Articular chondrocyte of knee joint (primary cell): ENCODE measurements around the gene IL17RC. TPM values are rescaled to one million over a fixed set of nuclear protein-coding genes. Genes with fewer than 3 reads are reported as not detected.

Source experiments
- small RNA-seq: library from RNA; depleted of rRNA; stranded (forward); fragments of <200 nt; gene quantifications from one replicate; pipeline ENCODE3, GENCODE V24; 2012
- total RNA-seq: library from RNA; depleted of rRNA; stranded (reverse); fragments of >200 nt; gene quantifications from 2 replicates; pipeline ENCODE4 v1.2.3, GENCODE V29; 2012

The IL17RC gene, protein sequence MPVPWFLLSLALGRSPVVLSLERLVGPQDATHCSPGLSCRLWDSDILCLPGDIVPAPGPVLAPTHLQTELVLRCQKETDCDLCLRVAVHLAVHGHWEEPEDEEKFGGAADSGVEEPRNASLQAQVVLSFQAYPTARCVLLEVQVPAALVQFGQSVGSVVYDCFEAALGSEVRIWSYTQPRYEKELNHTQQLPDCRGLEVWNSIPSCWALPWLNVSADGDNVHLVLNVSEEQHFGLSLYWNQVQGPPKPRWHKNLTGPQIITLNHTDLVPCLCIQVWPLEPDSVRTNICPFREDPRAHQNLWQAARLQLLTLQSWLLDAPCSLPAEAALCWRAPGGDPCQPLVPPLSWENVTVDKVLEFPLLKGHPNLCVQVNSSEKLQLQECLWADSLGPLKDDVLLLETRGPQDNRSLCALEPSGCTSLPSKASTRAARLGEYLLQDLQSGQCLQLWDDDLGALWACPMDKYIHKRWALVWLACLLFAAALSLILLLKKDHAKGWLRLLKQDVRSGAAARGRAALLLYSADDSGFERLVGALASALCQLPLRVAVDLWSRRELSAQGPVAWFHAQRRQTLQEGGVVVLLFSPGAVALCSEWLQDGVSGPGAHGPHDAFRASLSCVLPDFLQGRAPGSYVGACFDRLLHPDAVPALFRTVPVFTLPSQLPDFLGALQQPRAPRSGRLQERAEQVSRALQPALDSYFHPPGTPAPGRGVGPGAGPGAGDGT
- 41.4 and 51.8 TPM in 2 replicates for total RNA-seq

DNA sequence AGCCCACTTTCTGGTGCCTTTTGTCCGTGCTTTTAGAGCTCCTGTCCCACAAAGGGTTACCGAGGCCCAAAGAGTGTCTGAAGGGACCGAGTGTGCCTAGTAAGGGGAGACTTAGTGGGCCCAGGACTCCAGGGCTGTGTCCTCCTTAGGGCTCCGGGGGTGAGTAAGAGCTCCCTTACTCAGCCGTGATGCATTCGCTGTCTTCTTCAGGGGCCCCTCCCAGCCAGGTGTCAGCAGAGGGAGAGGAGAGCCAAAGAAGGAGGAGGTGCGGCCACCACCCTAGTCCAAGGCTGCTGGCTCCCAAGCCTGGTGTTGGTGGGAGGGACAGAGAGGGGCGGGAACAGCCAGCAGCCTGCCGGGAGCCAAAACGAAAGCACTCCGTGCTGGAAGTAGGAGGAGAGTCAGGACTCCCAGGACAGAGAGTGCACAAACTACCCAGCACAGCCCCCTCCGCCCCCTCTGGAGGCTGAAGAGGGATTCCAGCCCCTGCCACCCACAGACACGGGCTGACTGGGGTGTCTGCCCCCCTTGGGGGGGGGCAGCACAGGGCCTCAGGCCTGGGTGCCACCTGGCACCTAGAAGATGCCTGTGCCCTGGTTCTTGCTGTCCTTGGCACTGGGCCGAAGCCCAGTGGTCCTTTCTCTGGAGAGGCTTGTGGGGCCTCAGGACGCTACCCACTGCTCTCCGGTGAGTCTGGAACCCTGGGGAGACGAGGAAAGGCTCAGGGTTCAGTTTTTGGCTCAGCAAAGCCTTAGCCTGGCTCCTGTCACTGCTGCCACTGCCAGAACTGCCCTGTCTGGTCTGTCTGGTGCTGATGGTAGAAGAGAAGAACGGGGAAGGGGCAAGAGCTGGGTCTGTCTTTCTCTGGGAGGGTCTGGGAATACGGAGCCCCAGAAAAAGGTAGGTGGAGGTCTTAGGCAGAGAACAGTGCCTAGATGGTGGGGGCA, at the start of gene IL17RC:
Gene IL17RC, plus strand, starts transcription at position 365 of the 947 bp plus-strand sequence. Its CDS starts 218 bp downstream, at position 583.

GRCh38 chr3:9879830-9880549, 36.9 kb upstream of the IL17RC start, which contains the start of gene CIDEC:
Gene CIDEC, minus strand, starts transcription at chr3:9880253. Its CDS starts 1,767 bp downstream, at chr3:9878486.

GRCh38 chr3:9890249-9891071, 26.4 kb upstream of the IL17RC start, which contains the start of gene JAGN1:
Gene JAGN1, plus strand, starts transcription at chr3:9890610. Its CDS starts 113 bp downstream, at chr3:9890723.

GRCh38 chr3:9902372-9903237, 14.3 kb upstream of the IL17RC start, which contains the start of gene IL17RE:
Gene IL17RE, plus strand, starts transcription at chr3:9902848. Its CDS starts 85 bp downstream, at chr3:9902933.

DNA sequence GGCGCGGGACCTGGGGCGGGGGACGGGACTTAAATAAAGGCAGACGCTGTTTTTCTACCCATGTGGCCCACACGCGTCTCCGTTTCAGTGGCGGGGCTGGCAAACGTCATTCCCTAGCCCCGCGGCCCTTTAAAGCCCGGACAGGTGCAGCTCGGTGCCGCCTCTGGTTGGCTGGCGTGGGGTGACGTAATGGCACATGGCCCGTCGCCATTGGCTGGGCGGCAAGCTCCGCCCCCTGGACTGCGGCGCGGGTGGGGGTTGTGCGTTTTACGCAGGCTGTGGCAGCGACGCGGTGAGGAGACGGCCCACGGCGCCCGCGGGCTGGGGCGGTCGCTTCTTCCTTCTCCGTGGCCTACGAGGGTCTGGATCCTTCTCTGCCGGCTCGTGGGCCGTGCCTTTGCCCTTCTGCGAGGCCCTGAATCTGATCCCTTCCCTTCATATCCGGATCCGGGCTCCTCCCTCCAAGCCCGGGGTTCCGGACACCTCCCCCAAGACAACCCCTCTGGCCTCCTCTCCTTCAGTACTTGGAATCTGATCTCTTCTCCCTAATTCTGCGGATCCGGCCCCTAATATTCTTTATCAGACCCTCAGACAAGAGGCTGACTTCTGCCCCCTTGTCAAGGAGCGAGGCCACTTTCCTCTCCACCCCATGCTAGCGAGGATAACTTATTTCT, 16.8 kb downstream of the IL17RC start, which contains the start of gene CRELD1:
Gene CRELD1, plus strand, starts transcription at position 274 of the 674 bp plus-strand sequence. CDS start 605 bp downstream, outside the sequence.

DNA sequence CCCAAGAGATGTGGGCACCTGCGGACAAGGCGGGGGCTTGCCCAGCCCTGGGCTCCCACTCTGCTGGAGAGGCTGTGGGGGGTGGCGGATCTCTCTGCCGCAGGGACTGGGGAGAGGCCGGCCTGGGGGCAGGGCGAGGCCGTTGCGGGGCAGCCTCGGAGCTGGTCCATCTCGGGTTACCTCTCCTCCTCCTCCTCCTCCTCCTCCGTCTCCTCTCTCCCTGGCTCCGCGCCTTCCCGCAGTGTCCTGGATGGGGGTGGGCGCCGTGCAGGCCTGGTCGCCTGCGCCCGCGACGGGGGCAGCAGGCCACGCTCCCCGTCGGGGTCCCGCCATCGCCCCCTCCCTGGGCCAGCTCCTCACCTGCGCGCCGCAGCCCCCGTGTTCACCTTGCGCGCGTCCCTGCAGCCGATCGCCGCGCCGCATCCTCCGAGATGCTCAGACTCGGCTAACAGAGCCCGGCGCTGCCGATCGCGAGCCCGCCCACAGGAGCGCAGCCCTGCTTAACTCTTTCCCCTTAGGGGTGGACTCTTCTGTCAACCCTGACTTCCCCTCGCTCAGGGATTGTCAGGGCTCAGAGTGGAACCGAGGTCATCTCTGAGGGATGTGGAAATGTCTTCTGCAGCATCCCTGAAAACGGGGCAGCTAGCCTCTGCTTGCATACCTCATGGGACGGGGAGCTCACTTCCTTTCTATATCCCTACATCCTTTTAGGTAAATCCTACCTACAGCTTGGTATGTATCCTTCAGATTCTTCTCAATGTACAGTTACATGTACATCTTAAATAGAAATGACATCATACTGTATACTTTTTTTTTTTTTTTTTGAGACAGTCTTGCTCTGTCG, 35.3 kb downstream of the IL17RC start, which contains the start of gene PRRT3:
Gene PRRT3, minus strand, starts transcription at position 447 of the 844 bp plus-strand sequence. CDS start 2,293 bp downstream, outside the sequence.

Small RNA genes lying within 50 kb of the gene (small RNA-seq; reads per million reads assigned to genes)
- not detected for gene RNU6-882P

Other genes with a start within 250 kb of the IL17RC start
- not detected in 2 replicates for gene CPNE9, start 213.3 kb upstream of the IL17RC start, total RNA-seq
- gene BRPF1, start 185.4 kb upstream of the IL17RC start, total RNA-seq = 9.5 and 10.2 TPM in 2 replicates
- gene OGG1, start 167.1 kb upstream of the IL17RC start, total RNA-seq = 18.6 and 22.6 TPM in 2 replicates
- 21.3 and 25.4 TPM in 2 replicates for gene CAMK1, start 147.2 kb upstream of the IL17RC start, total RNA-seq
- 77.7 and 83.3 TPM in 2 replicates for gene TADA3, start 124.6 kb upstream of the IL17RC start, total RNA-seq
- 189 and 224 TPM in 2 replicates for gene ARPC4, start 124.0 kb upstream of the IL17RC start, total RNA-seq
- gene TTLL3, start 106.8 kb upstream of the IL17RC start, total RNA-seq = 22.6 and 29.3 TPM in 2 replicates
- gene RPUSD3, start 73.1 kb upstream of the IL17RC start, total RNA-seq = 19.3 and 20.9 TPM in 2 replicates
- gene CIDEC, start 36.8 kb upstream of the IL17RC start, total RNA-seq = not detected in 2 replicates
- gene JAGN1, start 26.5 kb upstream of the IL17RC start, total RNA-seq = 22.3 and 29.5 TPM in 2 replicates
- 1.1 and 1.4 TPM in 2 replicates for gene IL17RE, start 14.2 kb upstream of the IL17RC start, total RNA-seq
- 14.1 and 20.8 TPM in 2 replicates for gene CRELD1, start 16.7 kb downstream of the IL17RC start, total RNA-seq
- gene PRRT3, start 35.3 kb downstream of the IL17RC start, total RNA-seq = 4.6 and 5.5 TPM in 2 replicates
- 92.4 and 101 TPM in 2 replicates for gene EMC3, start 69.7 kb downstream of the IL17RC start, total RNA-seq
- gene FANCD2, start 109.3 kb downstream of the IL17RC start, total RNA-seq = 6.7 and 19.5 TPM in 2 replicates
- not detected in 2 replicates for gene FANCD2OS, start 191.2 kb downstream of the IL17RC start, total RNA-seq
- 130 and 134 TPM in 2 replicates for gene BRK1, start 198.6 kb downstream of the IL17RC start, total RNA-seq
- 33.5 and 40.1 TPM in 2 replicates for gene VHL, start 224.7 kb downstream of the IL17RC start, total RNA-seq
- 3.7 and 7.9 TPM in 2 replicates for gene IRAK2, start 247.8 kb downstream of the IL17RC start, total RNA-seq